Endometrium (tissue), 2 donors: ENCODE measurements around the gene ABCC3.

Experiments
- FAIRE-seq: peaks from 2 replicates; lab custom pipeline; 2012; peaks lifted over from hg19 to GRCh38; lab: Jason Lieb, UNC
- donor health status: control.
- donor health status: control.

The ABCC3 gene

DNA sequence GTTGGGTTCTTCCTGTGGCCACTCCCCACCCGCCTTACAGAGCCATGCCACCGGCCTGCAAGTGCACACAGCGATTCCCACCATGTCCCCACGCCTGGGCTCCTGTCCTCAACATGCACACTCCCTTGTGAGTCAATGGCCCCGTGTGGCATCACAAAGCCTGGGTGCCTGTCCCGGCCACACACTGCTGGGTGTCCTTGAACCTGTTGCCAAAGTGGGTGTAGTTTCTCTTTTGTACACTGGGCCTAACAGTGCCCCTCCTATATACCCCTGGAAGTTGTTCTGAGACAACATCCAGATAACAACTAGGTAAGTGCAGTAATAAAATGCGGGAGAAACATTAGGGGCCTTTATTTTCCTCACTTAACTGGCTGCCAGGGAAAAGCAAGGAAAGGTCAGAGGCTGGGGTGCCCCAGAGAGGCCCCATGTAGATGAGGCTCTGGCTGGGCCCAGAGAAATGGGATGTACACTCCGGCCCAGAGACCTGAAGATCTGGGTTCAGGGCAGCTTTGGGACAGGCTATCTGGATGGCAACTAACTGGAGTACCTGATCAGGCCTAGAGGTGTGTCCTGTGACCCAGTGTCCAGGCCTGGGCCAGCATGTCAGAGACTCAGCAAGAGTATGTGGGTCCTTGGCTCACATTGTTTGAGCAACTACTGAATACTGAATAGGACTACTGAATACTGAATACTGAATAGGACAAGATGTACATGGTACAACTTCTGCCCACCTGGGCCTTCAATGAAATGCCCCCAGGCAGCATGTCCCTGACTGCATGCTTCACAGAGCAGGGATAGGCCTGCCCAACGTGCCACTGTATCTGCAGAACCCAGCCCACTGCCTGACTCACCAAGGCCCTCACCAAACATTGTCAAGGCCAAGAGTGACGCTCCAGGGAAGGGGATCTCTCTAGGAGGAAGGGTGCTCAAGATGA is 8.3 kb downstream of the ABCC3 start:
- no peak for FAIRE-seq

- no peak for FAIRE-seq
Observed at GRCh38 chr17:50645748-50646682, 11.3 kb downstream of the ABCC3 start.

- FAIRE-seq = no peak
Observed at GRCh38 chr17:50647187-50647586, 12.5 kb downstream of the ABCC3 start.

- FAIRE-seq = no peak
Observed at GRCh38 chr17:50649042-50649908, 14.6 kb downstream of the ABCC3 start.

GRCh38 chr17:50651661-50652060 is 17.0 kb downstream of the ABCC3 start:
- no peak for FAIRE-seq

GRCh38 chr17:50653738-50654137 is 19.1 kb downstream of the ABCC3 start:
- FAIRE-seq = no peak

GRCh38 chr17:50656509-50656908 is 21.8 kb downstream of the ABCC3 start:
- no peak for FAIRE-seq

DNA sequence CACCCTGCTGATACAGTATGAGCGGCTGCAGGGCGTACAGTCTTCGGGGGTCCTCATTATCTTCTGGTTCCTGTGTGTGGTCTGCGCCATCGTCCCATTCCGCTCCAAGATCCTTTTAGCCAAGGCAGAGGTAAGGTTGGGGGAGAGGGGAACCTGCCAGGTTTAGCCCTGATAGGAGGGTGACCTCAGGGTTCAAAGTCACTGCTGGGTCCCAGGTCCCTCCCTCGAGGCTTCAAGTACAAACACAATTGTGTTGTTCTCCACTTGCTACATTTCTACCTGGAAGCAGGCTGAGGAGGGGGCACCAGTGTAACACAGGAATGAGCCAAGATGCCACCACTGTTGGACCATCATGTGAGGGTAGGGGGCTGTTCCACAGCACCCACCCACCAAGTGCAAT is 22.4 kb downstream of the ABCC3 start:
- no peak for FAIRE-seq

GRCh38 chr17:50657627-50658026 is 22.9 kb downstream of the ABCC3 start:
- no peak for FAIRE-seq

DNA sequence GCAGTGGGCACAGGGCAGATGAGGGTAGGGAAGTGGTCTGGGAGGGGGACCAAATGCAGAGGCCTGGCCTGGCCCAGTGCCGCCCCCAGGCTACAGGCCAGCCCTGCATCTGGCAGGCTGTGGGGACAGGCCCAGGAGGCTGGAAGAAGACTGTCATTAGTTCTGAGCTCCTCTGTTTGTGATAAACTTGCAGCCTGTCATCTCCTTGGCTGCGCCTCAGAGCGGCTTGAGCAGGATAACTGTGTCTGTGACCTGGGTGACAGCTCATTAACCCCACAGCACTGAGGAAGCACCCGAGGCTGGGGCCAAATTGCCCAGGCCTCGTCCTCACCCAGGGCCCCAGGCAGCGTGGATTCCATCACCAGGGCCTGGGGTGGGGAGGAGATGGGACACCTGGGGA is 23.9 kb downstream of the ABCC3 start:
- no peak for FAIRE-seq

DNA sequence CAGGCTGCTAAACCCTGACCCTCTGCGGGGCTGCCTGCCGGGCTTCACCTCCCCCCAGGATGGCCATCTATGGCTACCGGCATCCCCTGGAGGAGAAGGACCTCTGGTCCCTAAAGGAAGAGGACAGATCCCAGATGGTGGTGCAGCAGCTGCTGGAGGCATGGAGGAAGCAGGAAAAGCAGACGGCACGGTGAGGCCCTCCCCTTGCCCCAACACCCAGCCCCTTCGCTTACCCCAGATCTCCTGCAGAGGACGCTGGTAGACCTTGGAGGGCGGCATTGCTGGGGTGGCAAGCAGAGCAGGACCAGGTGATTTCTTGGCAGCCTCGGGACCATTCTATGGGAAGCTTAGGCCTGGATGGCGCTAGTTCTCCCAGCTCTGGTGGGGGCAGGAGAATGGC is 24.5 kb downstream of the ABCC3 start:
- FAIRE-seq = no peak

- no peak for FAIRE-seq
Observed at GRCh38 chr17:50660042-50660886, 25.6 kb downstream of the ABCC3 start.

DNA sequence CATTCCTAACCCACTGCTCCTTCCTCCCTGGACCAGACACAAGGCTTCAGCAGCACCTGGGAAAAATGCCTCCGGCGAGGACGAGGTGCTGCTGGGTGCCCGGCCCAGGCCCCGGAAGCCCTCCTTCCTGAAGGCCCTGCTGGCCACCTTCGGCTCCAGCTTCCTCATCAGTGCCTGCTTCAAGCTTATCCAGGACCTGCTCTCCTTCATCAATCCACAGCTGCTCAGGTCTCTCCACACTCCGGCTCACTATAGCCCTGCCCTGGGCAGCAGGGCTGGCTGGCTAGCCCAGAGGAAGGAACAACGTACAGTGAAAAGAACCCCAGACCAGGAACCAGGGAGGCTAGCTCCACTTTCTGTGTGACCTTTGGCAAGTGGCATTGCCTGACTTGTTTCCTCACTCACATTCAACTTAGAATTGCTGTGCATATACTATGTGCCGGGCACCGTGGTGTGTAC is 26.2 kb downstream of the ABCC3 start:
- no peak for FAIRE-seq

GRCh38 chr17:50661348-50661747 is 26.7 kb downstream of the ABCC3 start:
- FAIRE-seq = no peak

GRCh38 chr17:50661795-50662391 is 27.2 kb downstream of the ABCC3 start:
- FAIRE-seq = no peak

DNA sequence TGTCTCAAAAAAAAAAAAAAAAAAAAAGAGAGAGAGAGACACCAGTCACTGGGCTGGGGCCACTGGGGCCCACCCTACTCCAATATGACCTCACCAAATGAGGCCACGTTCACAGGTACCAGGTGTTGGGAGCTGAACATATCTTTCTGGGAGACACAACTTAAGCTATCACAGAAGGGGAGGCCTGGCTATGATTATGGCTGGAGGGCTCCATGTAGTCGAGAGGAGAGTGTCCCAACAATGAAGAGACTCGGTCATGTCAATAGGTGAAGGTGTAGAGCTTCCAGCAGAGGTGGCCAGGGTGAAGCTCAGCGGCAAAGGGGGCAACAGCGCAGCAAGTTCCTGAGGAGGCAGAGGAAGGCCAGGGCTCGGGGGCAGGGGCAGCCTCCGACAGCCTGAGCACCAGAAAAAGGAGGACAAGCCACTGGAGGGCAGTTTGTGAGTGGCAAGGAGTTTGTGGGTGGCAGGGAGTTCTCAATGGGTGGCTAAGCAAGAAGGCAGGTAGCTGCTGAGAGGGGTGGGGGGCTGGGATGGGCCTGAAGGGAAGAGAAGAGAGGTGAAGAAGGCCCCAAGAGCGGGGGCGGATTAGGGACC is 28.0 kb downstream of the ABCC3 start:
- no peak for FAIRE-seq

DNA sequence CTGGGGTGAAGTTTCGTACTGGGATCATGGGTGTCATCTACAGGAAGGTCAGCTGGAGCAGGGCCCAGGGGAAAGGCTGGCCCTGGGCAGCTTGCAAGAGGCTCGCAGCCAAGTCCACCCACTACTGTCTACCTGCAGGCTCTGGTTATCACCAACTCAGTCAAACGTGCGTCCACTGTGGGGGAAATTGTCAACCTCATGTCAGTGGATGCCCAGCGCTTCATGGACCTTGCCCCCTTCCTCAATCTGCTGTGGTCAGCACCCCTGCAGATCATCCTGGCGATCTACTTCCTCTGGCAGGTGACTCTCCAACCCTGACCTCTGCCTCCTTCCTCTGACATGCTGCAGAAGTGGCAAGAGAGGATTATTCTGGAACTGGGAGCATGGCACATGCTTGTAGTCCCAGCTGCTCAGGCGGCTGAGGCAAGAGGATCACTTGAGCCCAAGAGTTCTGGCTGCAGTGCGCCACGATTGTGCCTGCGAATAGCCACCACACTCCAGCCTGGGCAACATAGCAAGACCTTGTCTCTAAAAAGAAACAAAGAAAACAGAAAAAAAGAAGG is 29.2 kb downstream of the ABCC3 start:
- FAIRE-seq = no peak

DNA sequence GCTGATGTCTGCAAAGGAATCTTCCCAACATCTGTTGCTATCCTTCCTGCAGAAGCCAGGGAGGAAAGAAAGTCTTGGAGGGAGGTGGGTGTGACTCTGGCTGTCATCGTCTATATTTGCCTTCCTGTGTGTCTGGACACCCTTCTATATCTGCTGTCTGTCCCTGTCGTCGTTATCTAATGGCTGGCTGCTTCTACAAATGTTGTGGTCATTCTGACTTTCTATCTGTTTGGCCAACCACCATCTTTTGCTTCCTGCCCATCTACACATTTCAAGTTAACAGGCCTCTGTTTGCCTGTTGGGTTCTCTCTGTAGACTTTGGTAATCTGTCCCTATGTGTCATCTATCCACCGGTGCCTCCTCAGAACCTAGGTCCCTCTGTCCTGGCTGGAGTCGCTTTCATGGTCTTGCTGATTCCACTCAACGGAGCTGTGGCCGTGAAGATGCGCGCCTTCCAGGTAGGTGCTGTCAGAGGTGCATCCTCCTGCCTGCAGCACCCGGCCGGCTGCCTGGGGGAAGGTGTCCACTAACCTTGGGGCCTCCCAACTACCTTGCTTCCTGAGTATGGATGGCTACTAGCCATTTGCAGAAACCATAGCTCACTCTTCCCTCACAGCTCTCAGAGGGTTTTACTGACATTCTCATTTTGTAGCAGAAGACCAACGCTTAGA is 30.2 kb downstream of the ABCC3 start:
- no peak for FAIRE-seq

GRCh38 chr17:50665838-50666237 is 31.2 kb downstream of the ABCC3 start:
- FAIRE-seq = no peak
